Stimulated activated CD8-positive, alpha-beta memory T cell treated with anti-CD3 and anti-CD28 coated beads, Interleukin-7, amount 100 ng/mL, for 48 hours (primary cell): ENCODE results near the gene MEIG1.
"Not testable (repeated sequence)": the region's sequence is repeated elsewhere in the genome, so short reads cannot be mapped to it uniquely, and the experiment has no call there.

Experiments
- DNase-seq, 2 donors: peaks; one replicate each; pipeline ENCODE4 v3.0.0-alpha.2; 2020; ENCODE audit warnings: low read depth in 1 of 2; ENCODE audit errors: extremely low read depth in 1 of 2

The MEIG1 gene

GRCh38 chr10:14954001-14954770 lies 5.0 kb upstream of the MEIG1 start, which contains the start of gene DCLRE1C:
TSS of gene DCLRE1C (minus strand) at chr10:14954096. CDS start at chr10:14954010, 86 bp downstream.
- DNase-seq: peak; percentile 80 to 83

DNA sequence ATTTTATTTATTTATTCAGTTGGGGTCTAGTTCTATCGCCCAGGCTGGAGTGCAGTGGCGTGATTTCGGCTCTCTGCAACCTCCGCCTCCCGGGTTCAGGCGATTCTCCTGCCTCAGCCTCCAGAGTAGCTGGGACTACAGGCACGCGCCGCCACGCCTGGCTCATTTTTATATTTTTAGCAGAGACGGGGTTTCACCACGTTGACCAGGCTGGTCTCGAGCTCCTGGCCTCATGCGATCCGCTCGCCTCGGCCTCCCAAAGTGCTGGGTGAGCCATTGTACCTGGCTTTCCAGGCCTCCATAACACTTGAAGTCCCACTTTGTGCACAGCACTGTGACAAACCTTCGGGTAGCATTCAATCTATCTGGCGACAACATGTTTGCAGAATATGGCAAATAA lies 4.3 kb upstream of the MEIG1 start:
- DNase-seq: no peak

DNA sequence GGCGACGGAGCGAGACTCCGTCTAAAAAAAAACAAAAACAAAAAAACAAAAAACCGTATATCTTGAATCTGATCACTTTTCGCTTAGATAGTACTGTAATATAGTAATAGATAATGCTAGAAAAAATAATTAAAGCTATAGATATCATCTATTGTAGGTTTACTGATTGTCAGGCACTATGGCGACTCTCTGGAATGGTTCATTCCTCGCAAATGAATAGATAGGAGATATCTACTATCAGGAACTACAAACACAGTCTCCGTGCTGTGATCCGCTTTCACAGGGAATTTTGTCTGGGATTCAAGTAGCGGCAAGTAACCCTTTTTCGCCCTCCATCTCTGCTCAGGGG lies 342 bp upstream of the MEIG1 start:
- DNase-seq: no peak

DNA sequence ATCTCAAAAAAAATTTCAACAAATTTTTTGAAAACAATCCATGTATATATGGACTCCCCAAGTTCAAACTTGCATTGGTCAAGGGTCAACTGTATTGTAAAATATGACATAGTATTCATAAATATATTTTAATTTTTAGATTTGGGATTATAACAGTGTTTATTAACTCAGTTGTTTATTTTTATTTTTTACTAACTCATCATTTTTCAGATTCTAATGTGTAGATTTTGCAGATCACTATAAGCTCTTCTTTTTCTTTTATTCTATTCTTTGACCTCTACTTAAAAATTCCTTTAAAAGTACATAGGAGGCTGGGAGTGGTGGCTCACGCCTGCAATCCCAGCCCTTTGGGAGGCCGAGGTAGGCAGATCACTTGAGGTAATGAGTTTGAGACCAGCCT lies 8.7 kb downstream of the MEIG1 start:
- DNase-seq: no peak

DNA sequence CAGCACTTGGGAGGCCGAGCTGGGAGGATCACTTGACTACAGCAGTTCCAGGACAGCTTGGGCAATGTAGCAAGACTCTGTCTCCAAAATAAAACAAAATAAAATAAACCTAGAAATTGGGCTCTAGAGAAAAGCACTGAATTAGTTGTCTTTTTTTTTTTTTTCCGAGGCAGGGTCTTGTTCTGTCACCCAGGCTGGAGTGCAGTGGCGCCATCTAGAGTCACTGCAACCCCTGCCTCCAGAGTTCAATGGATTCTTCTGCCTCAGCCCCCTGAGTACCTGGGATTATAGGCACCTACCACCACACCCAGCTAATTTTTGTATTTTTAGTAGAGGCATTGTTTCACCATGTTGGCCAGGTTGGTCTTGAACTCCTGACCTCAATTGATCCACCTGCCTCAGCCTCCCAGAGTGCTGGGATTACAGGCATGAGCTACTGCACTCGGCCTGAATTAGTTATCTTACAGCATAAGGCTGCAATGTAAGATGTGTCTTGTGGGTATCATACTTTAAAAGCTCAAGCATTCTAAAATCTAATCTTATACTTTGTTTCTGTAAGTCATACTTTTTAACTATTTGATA lies 12.8 kb downstream of the MEIG1 start:
- DNase-seq: no peak

- not testable (repeated sequence) for DNase-seq
Measured at GRCh38 chr10:14974153-14974998, 15.2 kb downstream of the MEIG1 start.

GRCh38 chr10:14975672-14976273 lies 16.6 kb downstream of the MEIG1 start:
- no peak for DNase-seq

- no peak for DNase-seq
Measured at GRCh38 chr10:14982744-14983143, 23.6 kb downstream of the MEIG1 start.

DNA sequence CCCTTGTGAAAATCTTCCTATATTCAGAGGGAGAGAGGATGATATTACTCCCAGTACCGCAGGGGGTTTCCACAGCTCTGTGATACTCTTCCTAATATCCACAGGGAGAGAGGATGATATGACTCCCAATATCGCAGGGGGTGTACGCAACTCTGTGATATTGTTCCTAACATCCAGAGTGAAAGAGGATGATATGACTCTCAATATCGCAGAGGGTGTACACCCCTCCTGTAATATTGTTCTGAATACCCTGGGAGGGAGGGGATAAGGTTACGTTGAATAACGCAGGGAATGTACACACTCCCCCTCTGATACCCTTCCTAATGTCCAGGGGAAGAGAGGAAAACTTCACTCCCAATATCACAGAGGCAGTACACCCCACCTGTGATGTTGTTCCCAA lies 30.4 kb downstream of the MEIG1 start:
- not testable (repeated sequence) for DNase-seq

DNA sequence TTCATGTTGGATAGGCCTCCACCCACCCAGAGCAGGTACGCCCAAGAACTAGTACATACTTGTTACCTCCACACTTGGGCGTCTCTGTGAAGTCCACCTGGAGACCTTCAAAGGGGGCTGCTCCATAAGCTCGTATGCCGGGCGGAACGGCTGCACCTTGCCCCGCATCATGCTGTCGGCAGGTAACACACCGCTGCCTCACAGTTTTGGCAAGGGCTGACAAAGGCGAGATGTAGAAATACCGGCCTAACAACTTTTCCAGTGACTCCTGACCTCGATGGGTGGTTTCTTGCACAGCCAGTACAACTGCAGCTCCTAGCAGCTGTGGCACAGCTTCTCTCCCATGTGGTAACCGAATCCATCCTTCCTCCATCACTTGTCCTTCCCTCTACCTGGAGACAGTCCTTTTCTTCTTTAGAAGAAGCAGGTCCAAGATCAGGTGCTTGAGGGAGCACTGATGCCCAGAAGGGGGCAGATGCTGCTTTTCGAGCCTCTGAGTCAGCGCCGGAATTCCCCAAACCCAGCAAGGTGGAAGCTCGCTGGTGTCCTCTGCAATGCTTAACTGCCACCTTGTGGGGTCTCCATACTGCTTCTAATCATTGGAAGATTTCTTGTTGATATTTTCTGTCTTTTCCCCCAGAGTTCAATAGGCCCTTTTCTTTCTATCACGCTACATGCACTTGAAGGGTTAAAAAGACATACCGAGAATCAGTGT lies 32.0 kb downstream of the MEIG1 start:
- DNase-seq: peak; percentile 38 to 52

- not testable (repeated sequence) for DNase-seq
Measured at GRCh38 chr10:14992336-14992735, 33.1 kb downstream of the MEIG1 start.

GRCh38 chr10:14993500-14994455 lies 34.6 kb downstream of the MEIG1 start:
- not testable (repeated sequence) for DNase-seq

DNA sequence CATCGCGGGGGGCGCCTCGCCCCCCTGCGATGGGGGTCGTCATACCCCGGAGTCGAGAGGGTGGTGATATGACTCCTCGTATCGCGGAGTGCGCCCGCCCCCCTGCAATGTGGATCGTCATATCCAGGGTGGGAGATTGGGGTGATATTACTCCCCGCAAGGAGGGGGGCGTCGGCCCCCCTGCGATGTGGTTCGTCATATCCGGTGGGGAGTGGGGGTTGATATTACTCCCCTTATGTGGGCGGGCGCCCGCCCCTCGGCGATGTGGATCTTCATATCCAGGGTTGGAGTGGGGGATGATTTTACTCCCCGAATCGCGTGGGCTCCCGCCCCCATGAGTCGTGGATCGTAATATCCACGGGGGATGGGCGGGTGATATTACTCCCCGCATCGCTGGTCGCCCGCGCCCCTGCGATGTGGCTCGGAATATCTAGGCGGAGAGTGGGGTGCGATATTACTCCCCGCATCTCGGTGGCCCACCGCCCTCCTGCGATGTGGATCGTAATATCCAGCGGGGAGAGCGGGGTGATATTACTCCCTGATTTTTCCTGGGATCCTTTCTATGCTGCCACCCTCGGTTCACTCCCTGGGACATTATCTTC lies 36.9 kb downstream of the MEIG1 start:
- no peak for DNase-seq

DNA sequence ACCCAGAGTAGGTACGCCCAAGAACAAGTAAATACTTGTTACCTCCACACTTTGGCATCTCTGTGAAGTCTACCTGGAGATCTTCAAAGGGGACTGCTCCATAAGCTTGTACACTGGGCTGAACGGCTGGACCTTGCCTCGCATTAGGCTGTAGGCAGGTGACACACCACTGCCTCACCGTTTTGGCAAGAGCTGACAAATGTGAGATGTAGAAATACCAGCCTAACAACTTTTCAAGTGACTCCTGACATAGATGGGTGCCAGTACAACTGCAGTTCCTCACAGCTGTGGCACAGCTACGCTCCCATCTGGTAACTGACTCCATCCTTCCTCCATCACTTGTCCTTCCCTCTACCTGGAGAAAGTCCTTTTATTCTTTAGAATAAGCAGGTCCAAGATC lies 54.3 kb downstream of the MEIG1 start:
- DNase-seq: not testable (repeated sequence)

GRCh38 chr10:15015451-15015850 lies 56.3 kb downstream of the MEIG1 start:
- no peak for DNase-seq

DNA sequence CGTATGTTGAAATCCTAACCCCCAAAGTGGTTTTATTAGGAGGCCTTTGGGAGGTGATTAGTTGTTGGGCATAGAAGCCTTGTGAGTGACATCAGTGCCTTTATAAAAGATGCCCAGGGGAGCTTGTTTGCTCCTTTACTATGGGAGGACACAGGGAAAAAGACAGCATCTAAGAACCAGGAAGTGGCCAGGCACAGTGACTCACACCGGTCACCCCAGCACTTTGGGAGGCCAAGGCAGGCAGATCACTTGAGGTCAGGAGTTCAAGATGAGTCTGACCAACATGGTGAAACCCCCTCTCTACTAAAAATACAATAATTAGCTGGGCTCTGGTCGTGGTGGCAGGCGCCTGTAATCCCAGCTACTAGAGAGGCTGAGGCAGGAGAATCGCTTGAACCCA lies 61.8 kb downstream of the MEIG1 start:
- not testable (repeated sequence) for DNase-seq
